Measurements from ENCODE around the gene LTO1.
"Not testable (repeated sequence)": the region's sequence is repeated elsewhere in the genome, so short reads cannot be mapped to it uniquely, and the experiment has no call there.

LTO1 gene

GRCh38 chr11:69630017-69630416, 45.1 kb downstream of the LTO1 start:
- no peak for DNase-seq

DNA sequence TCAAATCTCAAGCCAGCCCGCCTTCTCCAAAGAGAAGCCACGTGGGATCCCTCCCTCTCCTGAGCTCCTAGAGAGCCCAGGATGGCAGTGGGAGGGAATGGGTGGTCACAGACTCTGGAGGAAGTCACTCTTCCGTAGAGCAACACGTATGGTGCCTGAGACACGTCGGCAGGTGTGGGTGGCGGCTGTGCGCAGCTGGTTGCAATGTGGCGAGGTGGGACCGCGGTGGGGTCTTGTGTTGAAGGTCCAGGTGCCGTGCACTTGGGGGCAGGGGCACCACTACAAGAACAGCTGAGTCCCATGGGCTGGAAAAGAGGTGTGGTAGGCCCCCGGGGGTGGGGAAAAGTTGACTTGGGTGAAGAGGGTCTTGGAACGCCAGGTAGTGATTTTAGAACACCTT, 47.6 kb downstream of the LTO1 start:
- no peak for DNase-seq

- DNase-seq, result no peak
These were observed 49.7 kb downstream of the LTO1 start for GRCh38 chr11:69625476-69625875.

- no peak for DNase-seq
These were observed 50.9 kb downstream of the LTO1 start for GRCh38 chr11:69624293-69624692.

DNA sequence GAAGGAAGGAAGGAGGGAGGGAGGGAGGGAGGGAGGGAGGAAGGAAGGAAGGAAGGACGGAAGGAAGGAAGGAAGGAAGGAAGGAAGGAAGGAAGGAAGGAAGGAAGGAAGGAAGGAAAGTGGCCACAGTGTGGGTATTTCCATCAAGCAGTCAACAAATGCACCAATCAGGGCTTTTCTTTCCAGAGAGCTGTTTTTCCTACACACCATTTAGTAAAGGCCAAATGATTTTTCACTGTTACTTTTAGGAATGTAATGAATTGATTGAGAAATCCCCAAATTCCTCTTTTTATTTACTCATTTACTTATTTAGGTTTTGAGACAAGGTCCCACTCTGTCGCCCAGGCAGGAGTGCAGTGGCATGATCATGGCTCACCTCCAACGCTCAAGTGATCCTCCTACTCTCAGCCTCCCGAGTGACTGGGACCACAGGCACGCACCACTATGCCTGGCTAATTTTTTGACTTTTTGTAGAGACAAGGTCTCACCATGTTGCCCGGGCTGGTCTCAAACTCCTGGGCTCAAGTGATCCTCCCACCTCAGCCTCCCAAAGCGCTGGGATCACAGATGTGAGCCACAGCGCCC, 53.0 kb downstream of the LTO1 start:
- DNase-seq, result not testable (repeated sequence)

DNA sequence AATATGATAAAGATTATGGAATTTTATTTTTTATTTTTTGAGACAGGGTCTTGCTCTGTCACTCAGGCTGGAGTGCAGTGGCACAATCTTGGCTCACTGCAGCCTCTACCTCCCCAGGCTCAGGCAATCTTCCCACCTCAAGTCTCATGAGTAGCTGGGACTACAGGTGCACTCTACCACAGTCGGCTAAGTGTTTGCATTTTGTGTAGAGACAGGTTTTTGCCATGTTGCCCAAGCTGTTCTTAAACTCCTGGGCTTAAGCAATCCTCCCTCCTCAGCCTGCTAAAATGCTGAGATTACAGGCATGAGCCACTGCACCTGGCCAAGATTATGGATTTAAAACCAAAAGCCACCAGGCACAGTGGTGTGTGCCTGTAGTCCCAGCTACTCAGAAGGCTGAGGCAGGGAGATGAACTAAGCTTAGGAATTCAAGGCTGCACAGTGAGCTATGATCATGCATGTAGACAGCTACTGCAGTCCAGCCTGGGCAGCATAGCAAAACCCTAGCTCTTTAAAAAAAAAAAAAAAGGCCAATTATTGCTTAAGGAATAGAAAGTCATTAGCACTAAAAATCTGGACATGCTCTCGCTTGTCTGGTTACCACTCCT, 54.4 kb downstream of the LTO1 start:
- DNase-seq, result no peak

DNA sequence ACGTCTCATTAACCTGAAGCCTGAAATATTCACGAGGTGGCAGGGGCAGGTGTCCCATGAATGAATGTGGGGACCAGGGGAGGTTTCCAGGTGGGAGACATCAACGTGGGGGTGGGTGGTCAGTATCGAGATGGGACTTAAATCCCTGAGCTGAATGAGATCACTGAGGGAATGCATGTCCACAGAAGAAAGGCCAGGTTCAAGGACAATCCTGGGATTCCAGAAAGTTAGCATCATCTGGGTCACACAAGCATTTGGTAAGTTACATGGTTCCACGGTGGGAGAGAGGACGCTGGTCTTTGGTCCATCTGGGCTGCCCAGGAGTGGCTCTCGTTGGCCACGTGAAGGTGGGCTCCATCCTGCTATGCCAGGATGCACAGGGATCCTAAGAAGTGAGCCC, 56.9 kb downstream of the LTO1 start:
- no peak for DNase-seq

GRCh38 chr11:69617682-69618081, 57.5 kb downstream of the LTO1 start:
- DNase-seq, result no peak

- DNase-seq, result no peak
These were observed 57.9 kb downstream of the LTO1 start for GRCh38 chr11:69617220-69617619.
